HEK293T (cell line): ENCODE data around the gene BEX5.
"Not testable (repeated sequence)": the region's sequence is repeated elsewhere in the genome, so short reads cannot be mapped to it uniquely, and the experiment has no call there.

Experiments
- ARNT ChIP-seq: fragments of 450-650 bp; IDR thresholded peaks from 2 replicates; pipeline ENCODE4 v1.6.1; 2017; ENCODE audit warnings: mild to moderate bottlenecking
- BHLHE40 ChIP-seq: fragments of 450-650 bp; IDR thresholded peaks from 2 replicates; pipeline ENCODE4 v1.6.1; 2016; ENCODE audit warnings: mild to moderate bottlenecking, moderate library complexity, borderline replicate concordance
- ELF4 ChIP-seq: fragments of 450-650 bp; IDR thresholded peaks from 2 replicates; pipeline ENCODE4 v1.6.1; 2017; ENCODE audit warnings: antibody characterized with exemption
- FOXA1 ChIP-seq: fragments of 450-650 bp; IDR thresholded peaks from 2 replicates; pipeline ENCODE4 v1.6.1; 2016; ENCODE audit warnings: mild to moderate bottlenecking
- FOXK2 ChIP-seq: fragments of 450-650 bp; IDR thresholded peaks from 2 replicates; pipeline ENCODE4 v1.6.1; 2016; ENCODE audit warnings: mild to moderate bottlenecking
- FOXM1 ChIP-seq: fragments of 450-650 bp; IDR thresholded peaks from 2 replicates; pipeline ENCODE4 v1.6.1; 2017; ENCODE audit warnings: mild to moderate bottlenecking, borderline replicate concordance
- L3MBTL2 ChIP-seq: fragments of 450-650 bp; conservative IDR thresholded peaks from 2 replicates; pipeline ENCODE4 v1.6.1; 2016; ENCODE audit warnings: mild to moderate bottlenecking
- LEF1 ChIP-seq: fragments of 450-650 bp; IDR thresholded peaks from 2 replicates; pipeline ENCODE4 v1.6.1; 2017; ENCODE audit warnings: mild to moderate bottlenecking, borderline replicate concordance
- NFRKB ChIP-seq: fragments of 450-650 bp; IDR thresholded peaks from 2 replicates; pipeline ENCODE4 v1.6.1; 2016; ENCODE audit warnings: mild to moderate bottlenecking, moderate library complexity
- SP1 ChIP-seq: fragments of 450-650 bp; IDR thresholded peaks from 2 replicates; pipeline ENCODE4 v1.6.1; 2017
- SUZ12 ChIP-seq: fragments of 450-650 bp; IDR thresholded peaks from 2 replicates; pipeline ENCODE4 v1.6.1; 2016; ENCODE audit warnings: mild to moderate bottlenecking
- TARDBP ChIP-seq: fragments of 450-650 bp; IDR thresholded peaks from 2 replicates; pipeline ENCODE4 v1.6.1; 2016
- ZNF384 ChIP-seq: fragments of 450-650 bp; IDR thresholded peaks from 2 replicates; pipeline ENCODE4 v1.6.1; 2016
- TF ChIP-seq, protein P1 (sequence below): fragments of 450-650 bp; IDR thresholded peaks from 2 replicates; pipeline ENCODE4 v1.6.1; 2016

DNA sequence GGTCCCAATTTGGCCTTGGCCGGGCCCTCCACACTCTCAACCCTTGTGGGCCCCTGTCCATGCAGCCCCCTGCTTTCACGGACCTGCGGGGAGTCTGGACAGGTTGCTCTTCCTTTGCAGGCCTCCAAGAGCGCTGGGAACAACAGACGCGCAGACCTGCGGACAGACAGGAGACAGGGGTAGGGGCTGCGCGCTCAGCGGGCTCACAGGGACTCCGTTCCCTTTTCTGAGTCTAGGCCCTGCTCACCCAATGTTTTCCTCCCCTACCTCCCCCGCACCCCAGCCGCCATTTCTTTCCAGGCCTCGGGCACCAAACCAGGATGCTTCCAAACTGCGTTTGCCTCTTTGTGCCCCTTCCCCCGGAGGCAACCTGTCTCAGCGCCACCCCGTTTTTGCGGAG, 14.1 kb downstream of the BEX5 start:
- TF ChIP-seq TARDBP, FOXK2, FOXA1, SP1, ELF4, ARNT, NFRKB, SUZ12, L3MBTL2, LEF1, ZNF384, BHLHE40, FOXM1: not testable (repeated sequence)
- TF ChIP-seq, protein P1, sequence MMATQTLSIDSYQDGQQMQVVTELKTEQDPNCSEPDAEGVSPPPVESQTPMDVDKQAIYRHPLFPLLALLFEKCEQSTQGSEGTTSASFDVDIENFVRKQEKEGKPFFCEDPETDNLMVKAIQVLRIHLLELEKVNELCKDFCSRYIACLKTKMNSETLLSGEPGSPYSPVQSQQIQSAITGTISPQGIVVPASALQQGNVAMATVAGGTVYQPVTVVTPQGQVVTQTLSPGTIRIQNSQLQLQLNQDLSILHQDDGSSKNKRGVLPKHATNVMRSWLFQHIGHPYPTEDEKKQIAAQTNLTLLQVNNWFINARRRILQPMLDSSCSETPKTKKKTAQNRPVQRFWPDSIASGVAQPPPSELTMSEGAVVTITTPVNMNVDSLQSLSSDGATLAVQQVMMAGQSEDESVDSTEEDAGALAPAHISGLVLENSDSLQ: not testable (repeated sequence)
